ENCODE measurements around the gene TRIM10. TPM values are rescaled to one million over a fixed set of nuclear protein-coding genes. Genes with fewer than 3 reads are reported as not detected.

The TRIM10 gene
- total RNA-seq, 2 experiments from 2014 or later: 0.08 TPM; not detected in 1

- CTCF ChIA-PET: no interaction called here
- Mint-ChIP-seq H3K4me3 (no peak overlapping the region), H3K9me3 (no peaks in the 10 kb centered on the region), H3K4me1 (peaks cover 16% of the 10 kb centered on the region), H3K27ac (no peak overlapping the region), H3K27me3 (peaks cover 54% of the 10 kb centered on the region), H3K36me3 (ENCODE audit: low read depth) (no peaks in the 10 kb centered on the region)
- POLR2A ChIA-PET: no interaction called here
- DNase-seq: no peak
Measured at GRCh38 chr6:30155520-30156261, 5.3 kb downstream of the TRIM10 start.

DNA sequence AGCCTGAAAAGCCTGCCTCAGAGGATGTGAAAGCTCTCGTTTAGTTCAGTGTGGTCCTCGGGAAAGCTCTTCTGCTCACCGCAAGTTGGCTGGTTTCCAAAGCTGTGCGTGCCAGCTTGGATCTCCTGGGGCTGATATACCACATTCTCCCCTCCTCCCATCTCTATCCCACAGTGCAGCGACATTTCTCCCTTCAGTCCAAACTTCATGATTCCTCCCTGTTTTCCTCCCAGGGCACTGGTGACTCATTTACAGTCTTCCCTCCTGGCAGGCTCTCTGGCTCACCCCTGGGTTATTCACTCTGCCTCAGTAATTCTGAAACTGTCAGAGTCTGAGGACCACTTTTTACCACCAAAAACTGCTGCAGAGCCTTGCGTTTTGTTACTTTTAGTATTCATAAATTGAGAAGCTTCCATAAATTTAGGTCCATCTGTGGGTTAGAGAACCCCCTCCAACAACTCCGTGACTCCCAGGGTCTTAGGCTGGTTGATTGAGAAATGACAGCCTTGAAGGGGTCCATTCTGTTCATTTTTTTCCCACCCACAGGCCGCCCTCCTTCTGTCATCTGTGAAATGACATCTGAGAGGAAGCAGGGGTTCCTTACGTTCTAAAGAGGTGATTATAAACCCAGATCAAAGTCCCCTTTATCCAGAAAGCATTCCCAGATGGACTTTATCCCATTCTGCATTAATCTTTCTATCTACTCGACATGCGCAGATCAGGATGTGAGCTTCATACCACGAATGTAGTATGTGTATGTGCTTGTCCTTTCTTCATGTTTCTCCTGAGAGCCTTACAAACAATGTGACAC is 6.1 kb downstream of the TRIM10 start:
- Mint-ChIP-seq H3K27ac (no peak overlapping the region), H3K9me3 (no peaks in the 10 kb centered on the region), H3K4me3 (no peak overlapping the region), H3K4me1 (peaks cover 16% of the 10 kb centered on the region), H3K27me3 (peaks cover 60% of the 10 kb centered on the region), H3K36me3 (ENCODE audit: low read depth) (no peaks in the 10 kb centered on the region)
- DNase-seq: no peak
- POLR2A ChIA-PET: no interaction called here
- CTCF ChIA-PET: interaction anchor here (1.0 kb wide), 1 partner anchor 24 kb away, joined by 3 read pairs; no protein-coding TSS in a partner anchor

GRCh38 chr6:30154061-30154460 is 7.0 kb downstream of the TRIM10 start:
- ChIA-PET POLR2A (no interaction called here), CTCF (interaction anchor here (1.0 kb wide), 1 partner anchor 23 kb away, joined by 3 read pairs; no protein-coding TSS in a partner anchor)
- H3K4me3 Mint-ChIP-seq: no peak overlapping the region
- H3K36me3 Mint-ChIP-seq (ENCODE audit: low read depth): no peaks in the 10 kb centered on the region
- H3K4me1 Mint-ChIP-seq: peaks cover 14% of the 10 kb centered on the region
- no peak for DNase-seq
- H3K27me3 Mint-ChIP-seq: peaks cover 57% of the 10 kb centered on the region
- no peaks in the 10 kb centered on the region for H3K9me3 Mint-ChIP-seq
- H3K27ac Mint-ChIP-seq: no peak overlapping the region

DNA sequence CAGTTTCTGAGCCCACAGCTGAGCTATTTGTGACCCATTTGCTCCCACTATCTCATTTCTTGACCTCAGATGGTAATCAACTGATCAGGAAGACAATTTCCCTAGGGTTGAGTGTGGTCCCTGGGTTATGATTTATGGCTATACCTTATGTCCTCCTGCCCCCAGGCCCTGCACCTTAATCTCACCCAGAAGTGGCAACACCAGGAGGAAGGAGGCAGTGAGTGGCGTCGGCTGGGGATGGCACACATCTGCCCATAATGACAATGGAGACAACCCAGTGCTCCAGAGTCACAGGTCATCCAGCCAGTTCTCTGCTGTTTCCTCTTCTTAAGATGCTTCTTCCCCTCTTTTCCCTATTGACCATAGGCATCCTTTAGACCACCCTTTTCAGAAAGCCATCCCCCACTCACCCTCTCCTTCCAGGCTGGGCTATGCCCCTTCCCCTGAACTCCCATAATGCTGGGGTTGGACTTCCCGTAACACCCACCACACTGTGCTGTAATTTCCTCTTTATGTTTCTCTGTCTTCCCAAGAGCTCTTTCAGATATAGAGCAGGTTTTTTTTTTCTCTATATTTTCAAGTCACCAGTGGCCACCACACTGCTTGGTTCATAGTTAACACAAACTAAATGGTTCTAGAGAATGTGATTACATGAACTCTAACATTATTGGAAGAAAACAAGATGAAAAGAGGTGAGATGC is 8.0 kb downstream of the TRIM10 start:
- Mint-ChIP-seq H3K27me3 (peaks cover 52% of the 10 kb centered on the region), H3K27ac (no peak overlapping the region), H3K4me3 (no peak overlapping the region), H3K4me1 (peaks cover 7% of the 10 kb centered on the region), H3K36me3 (ENCODE audit: low read depth) (no peaks in the 10 kb centered on the region), H3K9me3 (no peaks in the 10 kb centered on the region)
- ChIA-PET POLR2A (no interaction called here), CTCF (no interaction called here)
- DNase-seq: no peak

GRCh38 chr6:30152016-30152673 is 8.9 kb downstream of the TRIM10 start:
- Mint-ChIP-seq H3K4me1 (peaks cover 6% of the 10 kb centered on the region), H3K27ac (no peak overlapping the region), H3K9me3 (no peaks in the 10 kb centered on the region), H3K36me3 (ENCODE audit: low read depth) (no peaks in the 10 kb centered on the region), H3K27me3 (peaks cover 54% of the 10 kb centered on the region), H3K4me3 (no peak overlapping the region)
- POLR2A ChIA-PET: no interaction called here
- CTCF ChIA-PET: interaction anchor here (1.3 to 2.3 kb wide), 2 partner anchors 19 to 20 kb away, joined by 5 to 10 read pairs; no protein-coding TSS in a partner anchor
- no peak for DNase-seq

- CTCF ChIA-PET: interaction anchor here (1.3 to 2.3 kb wide), 2 partner anchors 19 to 20 kb away, joined by 5 to 10 read pairs; no protein-coding TSS in a partner anchor
- Mint-ChIP-seq H3K9me3 (no peaks in the 10 kb centered on the region), H3K36me3 (ENCODE audit: low read depth) (no peaks in the 10 kb centered on the region), H3K27ac (no peak overlapping the region), H3K4me1 (peaks cover 8% of the 10 kb centered on the region), H3K27me3 (peaks cover 52% of the 10 kb centered on the region), H3K4me3 (no peak overlapping the region)
- POLR2A ChIA-PET: no interaction called here
- DNase-seq: no peak
Measured at GRCh38 chr6:30151580-30151979, 9.4 kb downstream of the TRIM10 start.

DNA sequence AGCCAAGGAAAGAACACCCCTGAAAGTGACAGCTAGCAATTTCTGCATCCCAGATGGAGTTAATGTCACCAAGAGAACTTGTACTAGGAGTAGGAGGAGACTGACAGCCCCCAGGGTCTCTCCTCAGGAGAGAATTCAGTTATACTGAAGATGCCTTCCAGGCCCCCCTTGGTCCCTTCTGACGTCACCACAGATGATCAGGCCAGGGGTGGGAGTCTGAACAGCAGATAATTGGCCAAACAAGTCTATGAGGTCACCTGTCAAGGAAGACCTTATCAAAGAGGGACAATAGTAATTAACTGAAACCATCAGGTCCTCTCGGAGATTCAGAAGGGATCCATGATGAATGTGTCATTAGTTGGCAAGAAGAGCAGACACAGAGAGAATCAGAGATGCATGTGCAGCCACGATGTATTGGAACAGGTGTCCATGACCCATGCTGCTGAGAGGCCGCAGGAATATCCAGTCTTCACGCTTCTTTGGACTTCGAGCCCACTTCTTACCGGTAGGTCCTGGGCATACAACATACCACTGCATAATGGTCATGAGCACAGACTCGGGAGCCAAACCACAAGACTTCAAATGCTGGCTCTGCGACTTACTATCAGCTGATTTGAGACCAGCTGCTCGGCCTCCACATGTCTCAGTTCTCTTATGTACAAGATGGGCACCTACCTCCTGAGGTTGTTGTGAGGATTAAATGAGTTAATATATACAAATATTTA is 10.2 kb downstream of the TRIM10 start:
- Mint-ChIP-seq H3K36me3 (ENCODE audit: low read depth) (no peaks in the 10 kb centered on the region), H3K27me3 (peaks cover 49% of the 10 kb centered on the region), H3K9me3 (no peaks in the 10 kb centered on the region), H3K27ac (no peak overlapping the region), H3K4me1 (peaks cover 8% of the 10 kb centered on the region), H3K4me3 (no peak overlapping the region)
- CTCF ChIA-PET: interaction anchor here (1.3 to 2.3 kb wide), 2 partner anchors 19 to 20 kb away, joined by 5 to 10 read pairs; no protein-coding TSS in a partner anchor
- POLR2A ChIA-PET: no interaction called here
- DNase-seq: no peak

GRCh38 chr6:30149858-30150550 is 11.0 kb downstream of the TRIM10 start:
- CTCF ChIA-PET: interaction anchor here (2.3 kb wide), 1 partner anchor 18 kb away, joined by 10 read pairs; no protein-coding TSS in a partner anchor

GRCh38 chr6:30149234-30149633 is 11.8 kb downstream of the TRIM10 start:
- no peaks in the 10 kb centered on the region for H3K36me3 Mint-ChIP-seq (ENCODE audit: low read depth)
- H3K4me3 Mint-ChIP-seq: no peak overlapping the region
- no peak overlapping the region for H3K27ac Mint-ChIP-seq
- CTCF ChIA-PET: no interaction called here
- POLR2A ChIA-PET: no interaction called here
- peaks cover 8% of the 10 kb centered on the region for H3K4me1 Mint-ChIP-seq
- no peak for DNase-seq
- no peaks in the 10 kb centered on the region for H3K9me3 Mint-ChIP-seq
- peaks cover 57% of the 10 kb centered on the region for H3K27me3 Mint-ChIP-seq

More at GRCh38 chr6:30149858-30150550, 11.0 kb downstream of the TRIM10 start:
- H3K36me3 Mint-ChIP-seq (ENCODE audit: low read depth): no peaks in the 10 kb centered on the region
- H3K4me1 Mint-ChIP-seq: peaks cover 8% of the 10 kb centered on the region
- no peak for DNase-seq
- no peaks in the 10 kb centered on the region for H3K9me3 Mint-ChIP-seq
- no peak overlapping the region for H3K27ac Mint-ChIP-seq
- H3K27me3 Mint-ChIP-seq: peaks cover 54% of the 10 kb centered on the region
- POLR2A ChIA-PET: no interaction called here
- H3K4me3 Mint-ChIP-seq: no peak overlapping the region

GRCh38 chr6:30147096-30147495 is 13.9 kb downstream of the TRIM10 start:
- H3K9me3 Mint-ChIP-seq: no peaks in the 10 kb centered on the region
- H3K4me3 Mint-ChIP-seq: no peak overlapping the region
- ChIA-PET POLR2A (no interaction called here), CTCF (interaction anchor here (2.1 kb wide), 1 partner anchor 16 kb away, joined by 5 read pairs; no protein-coding TSS in a partner anchor)
- H3K27me3 Mint-ChIP-seq: peaks cover 53% of the 10 kb centered on the region
- peaks cover 8% of the 10 kb centered on the region for H3K4me1 Mint-ChIP-seq
- DNase-seq: no peak
- no peak overlapping the region for H3K27ac Mint-ChIP-seq
- no peaks in the 10 kb centered on the region for H3K36me3 Mint-ChIP-seq (ENCODE audit: low read depth)

DNA sequence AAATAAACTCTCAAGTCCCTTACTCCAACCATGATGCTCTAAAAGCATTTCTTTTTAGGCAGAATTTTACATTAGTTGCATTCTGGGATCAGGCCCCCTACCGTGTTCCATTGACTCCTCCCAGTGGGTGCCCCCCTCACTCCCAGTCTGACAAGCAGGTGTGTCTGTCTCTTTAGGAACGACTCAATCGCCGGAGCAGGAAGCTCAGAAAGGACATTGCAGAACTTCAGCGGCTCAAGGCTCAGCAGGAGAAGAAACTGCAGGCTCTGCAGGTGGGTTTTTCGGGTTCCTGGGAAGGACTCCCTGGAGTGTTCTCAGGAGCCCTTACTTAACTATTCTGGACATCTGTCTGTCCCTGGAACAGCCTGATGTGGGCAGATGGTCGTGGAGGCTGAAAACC is 15.2 kb downstream of the TRIM10 start:
- no peak overlapping the region for H3K4me3 Mint-ChIP-seq
- DNase-seq: no peak
- H3K27ac Mint-ChIP-seq: no peak overlapping the region
- H3K36me3 Mint-ChIP-seq (ENCODE audit: low read depth): no peaks in the 10 kb centered on the region
- H3K27me3 Mint-ChIP-seq: peaks cover 57% of the 10 kb centered on the region
- no peaks in the 10 kb centered on the region for H3K9me3 Mint-ChIP-seq
- H3K4me1 Mint-ChIP-seq: peaks cover 4% of the 10 kb centered on the region
- CTCF ChIA-PET: no interaction called here
- POLR2A ChIA-PET: no interaction called here

DNA sequence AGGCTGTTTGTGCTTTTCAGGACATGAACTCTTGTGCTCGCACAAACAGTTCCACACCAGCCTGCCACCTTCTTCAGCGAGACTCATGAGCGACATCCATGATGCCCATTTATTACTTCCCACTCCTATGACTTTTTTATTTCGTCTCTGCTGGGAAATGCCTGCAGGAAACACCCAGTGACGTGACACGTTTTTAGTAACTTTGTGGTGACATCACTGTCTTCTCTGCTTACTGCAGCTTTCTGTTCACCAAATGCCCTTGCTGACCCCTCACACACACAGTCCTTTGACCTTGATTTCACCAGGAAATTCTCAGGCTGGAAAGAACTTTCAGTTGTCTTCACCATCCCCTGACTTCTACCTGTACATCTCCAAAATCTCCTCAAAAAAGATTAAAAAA is 16.2 kb downstream of the TRIM10 start:
- DNase-seq: no peak
- ChIA-PET POLR2A (interaction anchor here (0.7 kb wide), 1 partner anchor 71 kb away, joined by 3 read pairs; no protein-coding TSS in a partner anchor), CTCF (no interaction called here)
- H3K9me3 Mint-ChIP-seq: no peaks in the 10 kb centered on the region
- H3K4me1 Mint-ChIP-seq: peaks cover 6% of the 10 kb centered on the region
- H3K27ac Mint-ChIP-seq: no peak overlapping the region
- peaks cover 54% of the 10 kb centered on the region for H3K27me3 Mint-ChIP-seq
- H3K36me3 Mint-ChIP-seq (ENCODE audit: low read depth): no peaks in the 10 kb centered on the region
- no peak overlapping the region for H3K4me3 Mint-ChIP-seq
